IPS DF 4.7 (cell line): ENCODE data around the gene GBF1.
"Not testable (repeated sequence)": the region's sequence is repeated elsewhere in the genome, so short reads cannot be mapped to it uniquely, and the experiment has no call there.

Source experiments
- DNase-seq: peaks from one replicate; pipeline ENCODE4 v3.0.0-alpha.2; 2013; ENCODE audit warnings: low spot score; ENCODE audit errors: extremely low read depth

Gene GBF1

DNA sequence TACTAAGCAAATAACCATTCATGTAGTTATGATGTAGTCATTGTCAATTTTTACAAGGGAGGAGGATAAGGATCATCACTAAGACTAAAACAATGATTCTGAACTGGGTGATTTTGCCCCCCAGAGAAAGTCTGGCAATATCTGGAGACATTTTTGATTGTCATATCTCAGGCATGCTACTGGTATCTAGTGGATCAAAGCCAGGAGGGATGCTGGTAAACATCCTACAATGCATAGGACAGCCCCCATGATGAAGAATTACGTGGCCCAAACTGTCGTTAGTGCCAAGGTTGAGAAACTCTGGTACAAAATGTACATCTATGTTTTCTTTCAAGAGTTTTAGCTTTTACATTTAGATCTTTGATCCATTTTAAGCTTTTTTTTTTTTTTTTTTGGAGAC is 57.3 kb downstream of the GBF1 start:
- DNase-seq = no peak

GRCh38 chr10:102306006-102306405 is 60.7 kb downstream of the GBF1 start:
- DNase-seq = no peak

- no peak for DNase-seq
Observed at GRCh38 chr10:102306710-102307109, 61.4 kb downstream of the GBF1 start.

DNA sequence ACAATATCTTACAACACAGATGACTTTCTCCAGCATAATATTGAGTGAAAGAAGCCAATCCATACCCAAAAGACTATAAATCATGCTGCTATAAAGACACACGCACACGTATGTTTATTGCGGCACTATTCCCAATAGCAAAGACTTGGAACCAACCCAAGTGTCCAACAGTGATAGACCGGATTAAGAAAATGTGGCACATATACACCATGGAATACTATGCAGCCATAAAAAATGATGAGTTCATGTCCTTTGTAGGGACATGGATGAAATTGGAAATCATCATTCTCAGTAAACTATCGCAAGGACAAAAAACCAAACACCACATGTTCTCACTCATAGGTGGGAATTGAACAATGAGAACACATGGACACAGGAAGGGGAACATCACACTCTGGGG is 63.0 kb downstream of the GBF1 start:
- not testable (repeated sequence) for DNase-seq

DNA sequence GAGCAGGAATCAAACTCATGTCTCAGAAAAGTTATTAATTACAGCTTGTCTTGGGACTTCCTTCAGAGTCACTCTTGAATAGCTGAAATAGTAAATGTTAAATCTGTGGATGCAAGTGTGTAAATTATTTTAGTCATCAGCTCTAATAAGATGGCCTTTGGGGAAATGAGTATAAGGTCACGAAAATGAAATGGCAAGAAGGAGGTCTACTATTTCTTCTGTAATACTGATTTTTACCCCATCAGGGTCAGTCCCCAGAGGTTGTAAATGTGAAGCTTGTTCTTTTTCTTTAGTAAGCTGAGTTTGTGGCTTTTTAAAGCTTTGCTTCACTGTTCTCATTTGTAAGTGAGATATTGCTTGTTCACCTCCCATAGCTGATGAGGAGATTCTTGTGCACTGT is 63.9 kb downstream of the GBF1 start:
- DNase-seq = no peak

- DNase-seq = no peak
Observed at GRCh38 chr10:102309916-102310315, 64.6 kb downstream of the GBF1 start.

DNA sequence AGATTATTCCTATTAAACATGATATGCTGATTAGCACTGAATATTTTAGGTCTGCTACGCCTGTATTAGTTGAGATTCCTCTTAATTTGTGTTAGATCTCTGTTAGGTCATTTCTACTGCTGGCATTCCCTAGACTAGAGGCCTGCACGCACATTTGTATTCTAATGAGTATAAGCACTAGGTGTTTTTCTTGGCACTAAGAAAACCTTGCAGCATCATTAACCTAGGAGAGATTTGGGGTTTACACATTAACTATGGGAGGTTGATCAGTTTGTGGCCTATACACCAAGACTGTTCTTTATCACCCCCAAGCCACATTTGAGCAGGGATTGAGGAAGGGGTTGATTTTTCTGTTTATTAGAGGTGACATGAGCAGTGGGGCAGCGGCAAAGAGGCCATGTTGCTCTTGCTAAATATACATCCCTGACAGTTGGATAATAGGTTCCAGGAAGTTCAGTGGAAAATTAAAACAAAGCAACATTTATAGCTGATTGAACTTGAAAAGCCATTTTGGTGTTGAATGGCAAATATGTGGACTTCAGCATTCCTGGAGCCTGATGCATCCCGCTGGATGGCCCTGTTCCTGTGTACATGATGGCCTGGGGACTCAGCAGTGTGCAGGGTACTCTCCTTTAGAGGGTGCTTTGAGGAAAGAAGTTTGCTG is 65.2 kb downstream of the GBF1 start:
- DNase-seq = no peak

- no peak for DNase-seq
Observed at GRCh38 chr10:102311025-102311420, 65.7 kb downstream of the GBF1 start.

- DNase-seq = no peak
Observed at GRCh38 chr10:102312683-102313082, 67.4 kb downstream of the GBF1 start.

DNA sequence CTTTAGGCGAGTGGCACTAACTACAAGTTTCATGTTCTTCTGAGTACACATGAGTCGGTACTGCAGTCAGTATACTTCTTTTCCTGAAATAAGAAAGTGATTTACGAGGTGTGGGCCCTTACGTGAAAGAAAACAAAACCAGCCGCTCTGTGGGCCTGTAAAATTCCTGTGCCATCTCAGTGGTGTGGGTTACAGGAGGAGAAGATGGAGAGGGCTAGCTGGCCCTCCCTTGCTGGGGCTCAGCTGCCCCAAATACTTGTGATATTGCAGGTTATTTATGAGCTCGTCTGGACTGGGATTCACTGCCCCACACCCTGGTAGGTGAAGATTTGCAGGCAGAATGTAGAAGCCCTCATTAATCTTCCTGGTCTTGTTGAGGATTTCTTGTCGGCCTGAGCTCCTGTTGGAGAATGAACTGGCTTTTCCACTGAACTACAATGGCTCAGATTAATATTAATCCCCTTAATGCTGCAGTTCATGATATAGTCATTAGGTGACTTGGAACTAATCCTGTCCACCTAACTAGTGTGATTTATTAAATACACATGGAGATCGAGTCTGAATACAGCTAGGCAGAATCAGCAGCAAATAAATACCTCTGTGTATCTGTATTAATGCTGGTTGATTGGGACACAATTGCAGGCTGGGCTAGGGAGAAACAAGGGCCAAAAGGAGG is 68.0 kb downstream of the GBF1 start:
- DNase-seq = no peak

DNA sequence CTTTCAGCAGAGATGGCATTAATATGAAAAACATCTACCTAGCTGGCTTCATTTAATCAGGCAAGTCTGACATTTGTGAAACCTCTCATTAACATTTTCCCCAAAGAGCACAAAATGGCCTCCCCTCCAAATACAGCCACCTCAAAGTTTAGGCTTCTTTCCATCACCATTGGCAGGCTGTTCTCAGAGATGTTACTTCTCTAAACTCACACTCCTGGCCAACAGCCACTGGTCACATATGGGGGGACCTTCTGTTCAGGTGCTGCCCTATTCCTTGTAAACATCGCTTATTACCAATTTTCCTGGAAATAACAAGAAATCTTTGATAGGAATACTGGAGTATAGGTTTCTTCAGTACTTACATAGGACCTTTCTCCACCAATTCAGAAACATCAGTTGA is 69.5 kb downstream of the GBF1 start:
- no peak for DNase-seq

DNA sequence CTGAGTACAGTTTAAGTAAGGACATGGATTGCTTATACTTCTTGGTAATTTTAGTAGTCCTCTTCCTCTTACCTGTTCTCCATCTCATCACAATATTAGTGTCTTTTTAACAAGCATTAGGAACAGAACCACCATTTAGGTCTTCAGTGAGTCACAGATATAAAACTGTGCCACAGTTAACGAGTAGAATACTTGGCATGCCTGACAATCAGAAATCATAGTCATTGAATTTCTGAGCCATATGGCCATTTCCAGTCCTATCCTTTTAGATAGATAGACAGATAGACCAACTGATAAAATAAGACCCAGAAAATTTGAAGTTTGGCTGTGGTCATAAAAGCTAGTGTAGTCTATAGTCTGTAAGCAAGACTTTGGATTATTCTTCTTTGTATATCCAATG is 71.1 kb downstream of the GBF1 start:
- no peak for DNase-seq

DNA sequence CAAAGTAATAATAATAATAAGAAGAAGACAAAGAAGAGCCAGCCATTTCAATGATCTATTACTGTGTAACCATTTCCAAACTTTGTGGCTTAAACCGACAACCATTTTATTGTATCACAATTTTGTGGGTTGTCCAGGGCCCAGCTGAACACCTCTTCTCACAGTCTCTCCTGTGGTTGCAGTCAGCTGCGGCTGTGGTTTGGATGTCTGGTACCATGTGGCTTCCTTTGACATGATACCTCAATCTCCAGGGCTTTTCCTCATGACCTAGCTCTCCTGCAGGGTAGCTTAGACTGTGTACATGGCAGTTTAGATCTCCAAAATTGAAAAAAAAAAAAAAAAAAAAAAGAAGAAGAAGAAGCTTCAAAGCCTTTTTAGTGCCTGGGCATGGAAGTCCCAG is 77.6 kb downstream of the GBF1 start:
- no peak for DNase-seq

- DNase-seq = no peak
Observed at GRCh38 chr10:102324061-102324460, 78.7 kb downstream of the GBF1 start.

DNA sequence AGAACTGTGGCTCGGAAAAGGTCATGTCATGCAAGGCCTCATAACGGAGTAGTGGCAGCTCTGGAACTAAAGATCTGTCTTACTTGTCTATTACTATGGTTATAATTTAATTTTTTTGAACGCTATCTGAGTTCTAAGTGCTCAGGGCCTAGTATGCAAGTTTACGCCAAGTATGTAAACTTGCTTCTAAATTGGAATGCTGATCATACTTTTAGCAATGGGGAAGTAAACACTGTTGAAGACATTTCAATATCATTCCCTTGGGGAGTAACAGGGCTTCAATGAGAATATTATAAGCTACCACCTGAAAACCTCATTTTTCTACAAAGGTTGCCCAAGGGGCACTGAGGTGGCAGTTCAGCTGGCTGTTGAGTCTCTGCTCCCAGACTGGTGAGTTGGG is 80.7 kb downstream of the GBF1 start:
- DNase-seq = no peak

DNA sequence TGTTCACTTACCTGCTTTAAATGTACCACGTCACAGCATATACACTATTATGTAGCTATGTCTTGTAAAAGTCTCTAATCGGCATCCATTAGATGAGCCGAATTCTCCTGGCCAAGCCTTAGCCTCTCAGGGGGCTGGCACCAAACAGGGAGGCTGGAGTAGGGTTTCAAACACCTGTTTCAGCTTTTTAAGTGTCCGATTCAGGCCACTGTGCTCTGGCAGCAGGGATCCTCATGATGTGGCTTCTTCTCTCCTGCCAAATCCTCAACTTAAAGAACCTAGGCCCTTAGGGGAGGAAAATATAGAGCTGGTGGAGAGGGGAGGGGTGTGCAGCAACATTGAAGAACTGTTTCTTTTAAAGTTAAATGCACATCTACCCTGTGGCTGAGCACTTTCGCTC is 81.7 kb downstream of the GBF1 start:
- DNase-seq = no peak

DNA sequence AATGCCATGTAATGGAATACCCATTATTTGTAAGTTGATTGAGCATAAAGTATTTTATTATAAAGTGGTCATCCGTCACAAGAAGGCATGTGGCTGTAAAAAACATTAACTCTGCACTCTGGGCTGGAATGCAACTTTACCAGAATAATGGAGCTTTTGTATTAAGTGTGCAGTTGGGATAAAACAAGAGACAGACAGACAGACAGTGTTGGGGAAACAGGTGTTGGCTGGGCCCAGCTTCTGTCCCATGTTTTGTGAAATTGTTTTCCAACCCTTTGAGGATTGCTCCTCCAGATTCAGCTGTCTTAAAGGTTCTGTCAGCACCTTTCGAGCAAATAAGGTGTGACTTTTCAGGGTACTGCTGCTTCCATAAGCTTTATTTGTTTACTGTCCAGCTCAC is 82.3 kb downstream of the GBF1 start:
- no peak for DNase-seq

DNA sequence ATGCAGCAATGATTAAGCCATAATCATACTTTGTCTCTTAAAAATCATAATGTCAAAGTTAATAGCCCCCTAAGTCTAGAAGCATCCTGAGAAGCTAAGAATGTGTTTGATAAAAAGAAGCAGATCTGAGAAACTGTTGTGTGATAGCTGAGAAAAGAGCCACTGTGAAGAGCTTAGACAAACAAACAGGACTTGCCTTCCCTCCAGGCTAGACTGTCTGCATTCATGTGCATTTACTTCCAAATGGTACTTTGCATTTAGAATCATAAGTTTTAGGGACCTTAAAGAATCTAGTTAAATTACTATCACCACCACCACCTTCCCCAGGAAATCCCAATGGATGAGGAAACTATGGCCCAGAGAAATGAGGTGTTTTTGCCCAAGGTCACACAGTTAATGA is 87.4 kb downstream of the GBF1 start:
- no peak for DNase-seq

DNA sequence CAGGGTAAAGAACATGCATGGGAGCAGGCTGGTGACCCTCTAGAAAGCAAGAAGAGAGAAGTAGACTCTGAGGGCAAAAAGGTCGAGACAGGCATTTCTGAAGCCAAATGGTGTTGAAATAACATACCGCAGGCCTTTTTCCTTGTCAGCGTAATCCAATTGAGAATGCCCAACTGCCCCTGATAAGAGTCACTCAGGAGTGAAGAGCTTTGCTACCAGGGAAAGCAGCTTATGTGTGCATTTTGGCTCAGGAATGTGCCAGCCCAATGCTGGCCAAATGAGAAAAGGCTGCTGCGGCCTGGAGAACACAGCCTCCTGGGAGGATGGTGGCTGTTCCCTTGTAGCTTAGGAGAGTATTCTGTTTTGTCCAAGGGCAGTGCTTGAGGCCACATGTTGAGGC is 88.8 kb downstream of the GBF1 start:
- DNase-seq = no peak

DNA sequence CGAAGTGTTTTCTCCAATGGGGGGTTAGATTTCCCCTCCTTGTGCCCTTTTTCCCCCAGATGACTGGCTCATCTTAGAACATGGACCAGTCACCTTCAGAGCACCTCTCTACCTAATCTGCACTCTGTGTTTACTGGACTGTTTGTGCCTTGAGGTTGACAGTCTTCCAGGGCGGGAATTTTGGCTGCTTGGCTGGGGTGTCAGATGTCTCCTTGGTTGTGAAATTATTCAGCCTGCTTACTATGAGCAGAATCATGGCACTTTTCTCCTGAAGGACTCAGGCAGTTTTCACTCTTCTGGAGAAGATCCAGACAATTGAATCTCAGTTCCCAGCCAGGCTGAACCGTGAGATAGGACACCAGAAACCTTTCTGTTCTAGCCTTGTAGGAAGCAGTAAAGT is 89.9 kb downstream of the GBF1 start:
- DNase-seq = no peak

- DNase-seq = no peak
Observed at GRCh38 chr10:102341038-102341688, 95.8 kb downstream of the GBF1 start.

GRCh38 chr10:102342458-102342857 is 97.1 kb downstream of the GBF1 start:
- peak; percentile 53 for DNase-seq

DNA sequence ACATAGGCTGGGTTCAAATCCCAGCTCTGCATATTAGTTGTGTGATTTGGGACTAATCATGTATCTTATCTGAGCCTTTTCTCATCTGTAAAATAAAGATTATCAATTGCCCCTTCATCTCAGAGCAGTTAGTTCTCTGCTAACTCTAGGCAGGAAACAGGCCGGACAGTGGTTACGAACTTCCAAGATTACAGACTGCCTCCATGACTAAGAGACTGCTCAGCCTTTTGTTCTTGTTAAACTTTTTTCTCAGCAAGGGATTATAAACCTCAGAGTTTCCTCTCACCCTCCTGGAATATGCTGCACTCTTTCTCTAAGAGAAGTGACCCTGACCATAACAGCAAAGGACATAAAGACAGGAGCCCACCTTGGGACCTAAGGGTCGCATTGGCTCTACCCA is 97.6 kb downstream of the GBF1 start:
- no peak for DNase-seq
